IPS DF 4.7 (cell line): ENCODE results near the gene VPS18.

Experiments
- DNase-seq: peaks from one replicate; pipeline ENCODE4 v3.0.0-alpha.2; 2013; ENCODE audit warnings: low spot score; ENCODE audit errors: extremely low read depth

The VPS18 gene

DNA sequence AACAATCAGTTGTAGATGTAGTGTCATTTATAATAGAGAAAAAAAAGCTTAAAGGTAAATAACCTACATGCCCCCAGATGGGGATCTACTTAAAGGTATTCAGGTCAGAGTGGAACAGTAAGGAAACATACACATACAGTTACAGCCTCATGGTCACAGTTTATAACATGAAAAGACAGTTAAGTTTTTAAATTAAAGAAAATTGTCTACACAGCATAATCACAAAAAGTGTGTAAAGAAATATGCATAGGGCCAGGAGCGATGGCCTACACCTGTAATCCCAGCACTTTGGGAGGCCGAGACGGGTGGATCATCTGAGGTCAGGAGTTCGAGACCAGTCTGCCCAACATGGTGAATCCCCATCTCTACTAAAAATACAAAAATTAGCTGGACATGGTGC lies 27.1 kb upstream of the VPS18 start:
- no peak for DNase-seq

DNA sequence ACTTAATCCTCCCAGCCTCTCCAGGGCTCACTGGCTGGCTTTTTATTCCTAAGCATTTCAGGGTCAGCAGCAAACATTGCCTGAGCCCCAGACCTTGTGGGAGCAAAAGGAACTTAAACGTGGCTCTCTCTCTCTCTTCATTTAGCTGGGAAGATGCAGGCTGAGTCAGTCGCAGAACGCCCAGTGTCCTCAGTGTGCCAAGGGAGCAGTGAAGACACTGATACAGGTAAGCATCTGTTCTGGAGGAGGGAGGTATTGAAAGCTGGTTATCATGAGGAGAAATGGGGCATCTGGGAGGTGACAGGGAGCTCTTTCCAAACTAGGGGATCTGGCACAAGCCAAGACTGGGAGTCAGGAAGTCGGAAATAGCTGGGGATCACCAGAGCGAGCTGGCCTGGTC lies 24.6 kb upstream of the VPS18 start:
- DNase-seq = no peak

GRCh38 chr15:40870716-40871115 lies 23.5 kb upstream of the VPS18 start:
- DNase-seq = no peak

- DNase-seq = no peak
These were observed 22.3 kb upstream of the VPS18 start for GRCh38 chr15:40871749-40872617.

DNA sequence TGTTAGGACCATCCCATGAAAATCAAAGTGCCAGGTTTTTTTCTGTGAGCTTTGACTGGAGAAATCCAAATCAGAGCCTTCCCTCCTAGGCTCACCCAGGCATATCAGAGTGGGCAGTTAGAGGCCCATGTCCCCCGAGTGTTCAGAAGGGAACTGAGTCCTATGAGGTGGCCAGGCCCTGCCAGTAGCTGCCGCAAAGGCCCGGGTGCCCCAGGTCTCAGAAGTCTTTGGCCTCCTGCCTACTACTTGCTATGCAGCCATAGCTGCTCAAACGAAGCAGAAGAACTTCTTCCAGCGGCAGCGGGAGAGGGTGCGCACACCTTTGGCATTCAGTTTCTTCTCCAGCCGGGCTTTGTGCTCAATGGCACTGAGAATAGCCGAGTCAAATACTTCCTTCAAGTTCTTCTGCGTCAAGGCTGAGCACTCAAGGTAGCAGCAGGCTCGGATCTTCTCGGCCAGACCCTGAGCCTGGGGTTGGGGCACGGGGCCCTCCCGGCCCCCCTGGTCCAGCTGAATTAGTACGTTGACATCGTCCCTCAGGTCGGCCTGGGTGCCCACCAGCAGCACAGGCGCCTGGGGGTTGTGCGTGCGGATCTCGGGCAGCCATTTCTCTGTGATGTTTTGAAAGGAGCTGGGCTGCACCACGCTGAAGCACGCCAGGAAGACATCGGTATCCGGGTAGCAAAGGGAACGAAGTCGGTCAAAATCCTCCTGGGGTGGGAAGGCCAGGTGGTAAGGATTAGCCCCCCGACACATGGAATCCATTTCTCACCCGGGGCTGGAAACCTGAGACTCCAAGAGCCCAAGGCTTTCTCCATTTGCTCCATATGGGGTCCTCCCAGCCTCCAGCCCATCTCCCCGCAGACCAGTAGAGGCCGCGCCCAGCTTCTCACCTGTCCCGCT lies 21.2 kb upstream of the VPS18 start:
- DNase-seq = no peak

GRCh38 chr15:40873694-40874561 lies 20.3 kb upstream of the VPS18 start, which contains the start of gene RHOV:
Gene RHOV, minus strand, starts transcription at chr15:40874234. Its CDS starts 95 bp downstream, at chr15:40874139.
- no peak for DNase-seq

DNA sequence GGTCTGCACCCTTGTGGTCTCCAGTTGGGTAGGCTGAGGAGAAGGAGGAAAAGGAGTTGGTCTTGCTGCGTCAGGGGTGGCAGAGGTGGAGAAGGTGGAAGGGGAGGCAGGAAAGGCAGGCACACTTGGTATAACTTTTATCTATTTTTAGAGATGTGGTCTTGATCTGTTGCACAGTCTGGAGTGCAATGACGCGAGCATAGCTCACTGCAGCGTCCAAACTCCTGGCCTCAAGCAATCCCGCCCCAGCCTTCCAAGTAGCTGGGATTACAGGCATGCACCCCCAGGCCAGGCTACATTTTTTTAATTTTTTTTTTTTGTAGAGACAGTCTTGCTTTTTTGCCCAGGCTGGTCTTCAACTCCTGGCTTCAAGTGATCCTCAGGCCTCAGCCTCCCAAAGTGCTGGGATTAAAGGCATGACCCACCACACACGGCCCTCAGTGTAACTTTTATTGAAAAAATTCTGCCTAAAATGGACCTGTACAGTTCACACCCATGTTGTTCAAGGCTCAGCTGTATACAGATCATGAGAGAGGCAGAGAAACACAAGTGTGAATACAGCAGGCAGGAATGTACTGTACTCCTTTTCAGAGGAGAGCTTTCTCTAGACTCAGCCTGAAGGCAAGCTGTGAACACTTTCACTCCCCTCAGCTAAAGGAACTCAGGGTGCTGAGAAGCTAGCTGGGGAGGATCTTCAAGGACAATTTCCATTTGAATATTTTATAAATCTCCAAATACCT lies 18.1 kb upstream of the VPS18 start:
- DNase-seq = no peak

DNA sequence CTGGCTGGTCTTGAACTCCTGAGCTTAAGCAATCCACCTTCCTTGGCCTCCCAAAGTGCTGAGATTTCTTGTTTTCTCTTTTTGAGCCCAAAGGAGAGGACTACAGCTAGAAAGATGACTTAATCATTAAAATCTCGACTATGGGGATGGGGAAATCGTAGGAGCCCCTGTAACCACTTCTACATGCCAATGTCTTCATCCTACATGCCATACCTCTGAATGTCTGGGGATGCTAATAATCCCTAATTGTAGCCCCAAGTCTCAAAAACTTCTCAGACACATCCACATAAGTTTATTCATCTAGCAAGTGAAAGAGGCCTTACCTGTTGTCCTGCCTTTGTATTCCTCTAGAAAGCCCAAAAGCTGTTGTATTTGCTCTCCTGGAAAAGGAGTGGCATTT lies 16.6 kb upstream of the VPS18 start:
- DNase-seq = no peak

DNA sequence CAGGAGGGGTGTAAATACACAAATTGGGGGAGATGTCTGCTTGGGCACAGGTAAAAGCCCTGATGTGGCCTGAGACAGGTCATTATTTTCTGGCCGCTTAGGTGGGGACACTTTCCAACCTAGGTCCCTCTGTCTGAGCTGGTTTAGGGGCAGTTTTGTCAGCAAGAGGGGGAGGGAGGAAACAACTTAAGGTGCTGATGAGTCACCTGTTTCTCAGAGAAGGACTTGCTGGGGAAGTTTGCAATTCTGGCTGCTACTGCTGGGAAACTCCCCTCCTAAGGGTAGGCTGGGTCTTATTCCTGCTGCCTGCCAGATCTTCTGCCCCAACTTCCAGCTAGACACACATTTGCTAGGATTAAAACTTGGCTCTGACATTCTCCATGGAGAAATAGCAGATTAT lies 15.5 kb upstream of the VPS18 start:
- DNase-seq = no peak

DNA sequence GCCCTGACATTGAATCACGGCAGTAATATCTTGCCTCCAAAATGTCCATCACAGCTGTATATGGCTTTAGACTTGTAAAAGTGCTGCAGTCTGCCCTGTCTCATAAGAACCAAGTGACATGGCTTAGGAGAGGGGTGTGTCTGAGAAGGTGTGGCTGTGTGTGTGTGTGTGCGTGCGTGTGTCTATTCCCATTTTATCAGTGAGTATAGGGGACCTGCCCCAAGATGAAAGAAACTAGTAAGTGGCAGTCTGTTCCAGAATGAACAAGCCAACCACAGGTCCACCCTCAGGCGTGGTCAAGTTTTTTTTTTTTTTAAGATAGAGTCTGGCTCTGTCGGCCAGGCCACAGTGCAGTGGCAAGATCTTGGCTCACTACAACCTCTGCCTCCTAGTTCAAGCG lies 14.6 kb upstream of the VPS18 start:
- no peak for DNase-seq

DNA sequence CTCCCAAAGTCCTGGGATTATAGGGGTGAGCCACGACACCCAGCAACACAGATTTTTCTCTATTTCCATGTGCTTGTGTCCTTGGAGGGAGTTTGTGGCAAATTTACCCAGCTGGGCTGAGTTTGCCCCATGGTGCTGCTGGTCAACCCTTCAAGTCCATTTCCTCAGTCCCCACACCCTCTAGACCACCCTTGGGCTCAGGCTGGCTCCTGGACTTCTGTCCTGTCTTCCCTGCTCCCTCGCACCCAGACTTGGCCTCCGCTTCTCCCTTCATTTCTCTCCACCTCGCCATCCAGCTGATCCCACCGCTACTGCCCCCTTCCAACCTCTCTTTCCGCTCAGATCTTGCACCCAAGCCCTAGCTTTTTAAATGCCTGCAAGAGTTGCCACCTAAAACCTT lies 12.9 kb upstream of the VPS18 start:
- DNase-seq = no peak

GRCh38 chr15:40886586-40886985 lies 7.7 kb upstream of the VPS18 start:
- DNase-seq = no peak

DNA sequence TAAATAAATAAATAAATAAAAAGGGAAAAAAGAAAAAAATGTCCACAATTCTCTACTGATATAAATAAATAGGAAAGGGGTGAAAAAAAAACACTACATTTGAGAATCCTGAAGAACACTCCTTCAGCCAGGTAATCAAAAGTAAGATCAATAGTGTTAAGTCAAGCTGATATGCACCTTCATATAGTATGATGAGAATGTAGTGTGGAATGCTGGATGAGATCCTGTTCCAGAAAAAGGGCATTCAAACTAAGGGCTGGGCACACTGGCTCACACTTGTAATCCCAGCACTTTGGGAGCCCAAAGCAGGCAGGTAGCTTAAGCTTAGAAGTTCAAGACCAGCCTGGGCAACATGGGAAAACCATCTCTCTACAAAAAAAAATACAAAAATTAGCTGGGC lies 5.1 kb upstream of the VPS18 start:
- no peak for DNase-seq

DNA sequence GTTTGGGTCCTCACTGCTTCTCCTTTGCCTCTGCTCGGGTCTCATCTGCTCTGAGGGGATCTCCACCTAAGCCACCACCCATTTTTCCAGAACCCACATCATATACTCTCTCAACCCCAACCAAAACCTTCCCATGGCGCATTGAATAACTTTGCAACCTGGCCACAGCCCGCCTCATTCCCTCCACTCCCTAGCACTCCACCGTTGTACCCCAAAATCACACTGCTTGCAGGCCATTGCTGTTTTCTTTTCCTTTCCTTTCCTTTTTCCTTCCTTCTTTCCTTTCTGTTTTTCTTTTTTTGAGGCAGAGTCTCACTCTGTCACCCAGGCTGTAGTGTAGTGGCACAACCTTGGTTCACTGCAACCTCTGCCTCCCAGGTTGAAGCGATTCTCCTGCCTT lies 3.1 kb upstream of the VPS18 start:
- no peak for DNase-seq

GRCh38 chr15:40891810-40892446 lies 2.3 kb upstream of the VPS18 start:
- no peak for DNase-seq

DNA sequence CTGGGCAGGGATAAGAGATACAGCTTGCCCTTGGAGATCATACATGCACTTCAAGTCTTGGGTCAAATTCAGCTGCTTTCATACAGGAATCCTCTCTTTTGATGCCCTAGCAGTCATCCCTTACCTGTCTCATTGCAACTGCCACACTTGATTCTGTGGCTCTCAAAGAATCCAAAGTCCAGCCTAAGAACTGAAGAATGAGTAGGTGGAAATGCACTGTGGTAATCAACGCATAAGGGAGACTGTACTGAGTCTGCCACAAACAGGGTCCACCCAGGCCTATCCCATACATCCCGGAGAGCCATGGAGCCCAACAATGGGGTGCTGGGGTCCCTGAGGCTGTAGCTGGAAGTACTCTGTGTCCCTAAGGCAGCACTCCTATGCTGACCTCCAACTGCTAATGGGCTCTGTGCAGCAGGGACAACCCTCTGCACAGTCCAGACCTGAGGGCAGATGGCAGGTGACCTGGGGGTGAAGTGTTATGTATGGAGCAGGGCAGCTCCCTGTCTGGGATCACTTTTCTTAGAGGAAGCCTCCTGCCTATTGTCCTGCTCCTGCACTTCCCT lies 1.7 kb upstream of the VPS18 start:
- DNase-seq = no peak

- DNase-seq = no peak
These were observed 1.1 kb upstream of the VPS18 start for GRCh38 chr15:40893019-40893670.

GRCh38 chr15:40894681-40895448 lies 615 bp downstream of the VPS18 start:
- no peak for DNase-seq
